Measurements from ENCODE around the gene MRPS18B.

MRPS18B gene

DNA sequence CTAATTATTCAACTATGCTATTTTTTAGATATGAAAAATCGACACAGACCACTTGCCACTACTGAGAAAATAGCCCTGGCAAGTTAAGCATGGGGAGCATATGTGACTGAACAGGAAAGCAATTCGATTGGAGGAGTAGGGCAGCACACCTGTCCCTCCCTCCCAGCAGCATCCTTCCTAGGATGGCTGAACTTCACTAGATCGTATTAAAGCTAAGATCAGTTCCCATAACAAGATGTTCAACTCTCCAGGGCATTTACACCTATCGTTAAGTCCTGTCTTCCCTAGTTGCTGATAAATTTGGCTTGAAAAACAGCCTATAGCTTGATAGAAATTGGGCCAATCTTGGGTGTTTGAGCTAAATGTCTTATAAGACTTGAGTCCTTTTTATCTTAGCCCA is 7.6 kb upstream of the MRPS18B start:
- no peak for DNase-seq

DNA sequence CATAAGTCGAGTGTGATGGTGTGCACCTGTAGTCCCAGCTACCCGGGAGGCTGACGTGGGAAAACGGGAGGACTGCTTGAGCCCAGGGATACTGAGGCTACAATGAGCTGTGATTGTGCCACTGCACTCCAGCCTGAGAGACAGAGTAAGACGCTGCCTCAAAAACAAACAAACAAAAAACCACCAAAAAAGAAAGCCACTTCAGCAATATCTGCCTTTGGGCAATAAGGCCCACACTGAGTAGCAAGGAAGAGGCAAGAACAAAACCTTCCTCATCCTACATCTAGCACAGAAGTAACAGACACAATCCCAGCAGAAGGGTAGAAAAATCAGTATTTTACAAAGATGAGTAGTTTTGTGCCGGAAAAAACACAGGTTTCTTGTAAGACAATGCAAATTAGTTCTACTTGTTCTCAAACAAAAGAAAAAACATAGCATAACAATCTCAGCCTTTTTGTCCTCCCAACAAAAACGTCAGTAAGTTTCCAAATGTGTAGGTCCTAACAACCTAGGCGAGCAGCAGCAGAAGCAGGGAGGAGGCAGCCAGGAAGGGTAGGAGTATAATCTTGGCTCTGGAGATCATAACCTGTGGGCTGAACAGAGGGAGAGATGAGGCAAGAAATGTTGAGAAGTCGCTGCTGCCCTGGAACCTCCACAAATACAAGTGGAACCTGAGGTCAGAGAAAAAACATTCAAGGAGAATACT is 6.3 kb upstream of the MRPS18B start:
- no peak for DNase-seq

DNA sequence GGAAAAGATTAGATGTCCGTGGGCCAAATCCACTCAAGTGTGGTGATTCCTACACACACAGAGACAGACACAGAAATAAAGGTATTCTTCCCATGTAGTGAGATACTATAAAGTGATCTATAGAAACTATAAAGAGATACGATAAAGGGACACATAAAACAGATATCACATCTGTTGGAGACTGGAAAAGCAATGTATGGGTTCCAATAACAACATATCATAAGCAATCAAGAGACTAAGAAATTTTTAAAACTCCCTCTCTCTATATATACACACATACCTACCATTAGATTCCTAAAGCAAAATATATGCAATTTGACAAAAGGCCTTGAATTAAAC is 5.8 kb upstream of the MRPS18B start:
- DNase-seq, result no peak

DNA sequence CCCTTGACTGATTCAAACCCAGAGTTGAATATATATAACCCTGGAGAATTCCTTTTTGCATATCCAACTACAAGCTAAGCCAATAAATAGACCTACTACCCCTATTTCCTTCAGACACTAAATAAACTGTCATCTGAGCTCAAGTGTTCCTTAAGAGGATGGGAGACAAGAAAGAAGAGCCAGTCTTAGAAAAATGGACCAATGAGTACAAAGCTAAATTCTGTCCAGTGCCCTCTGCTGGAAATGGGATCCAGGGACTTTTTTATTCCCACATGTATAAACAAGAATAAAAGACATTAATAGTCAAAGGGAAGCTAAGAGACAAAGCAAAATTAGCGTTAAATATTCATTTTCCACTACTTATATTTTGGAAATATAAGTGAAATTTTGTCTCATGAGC is 5.4 kb upstream of the MRPS18B start:
- DNase-seq, result no peak

DNA sequence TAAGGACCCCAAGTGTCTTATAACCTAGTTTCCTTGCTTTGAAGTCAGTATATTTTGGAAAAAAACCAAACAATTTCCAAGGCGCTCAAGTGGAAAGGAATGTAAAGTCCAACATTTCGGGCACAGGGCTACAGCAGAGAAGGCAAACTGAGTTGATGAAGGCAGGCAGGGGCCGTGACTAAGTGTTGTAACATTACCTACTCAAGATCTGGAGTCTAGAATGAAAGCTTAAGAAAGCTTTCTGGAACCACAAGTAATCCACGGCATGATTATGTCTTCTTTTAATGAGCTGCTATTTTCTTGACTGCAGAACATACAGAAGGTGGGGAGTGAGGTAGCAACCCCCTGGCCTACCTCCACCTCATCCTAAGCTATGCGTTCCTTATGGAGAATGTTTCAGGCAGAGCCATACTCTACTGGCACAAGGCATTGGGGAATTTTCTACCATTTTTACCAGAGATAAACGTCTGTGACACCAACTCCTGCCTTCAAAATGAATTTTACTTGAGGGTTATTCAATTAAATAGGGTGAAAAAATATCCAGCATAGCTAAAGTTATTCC is 4.9 kb upstream of the MRPS18B start:
- DNase-seq, result no peak

DNA sequence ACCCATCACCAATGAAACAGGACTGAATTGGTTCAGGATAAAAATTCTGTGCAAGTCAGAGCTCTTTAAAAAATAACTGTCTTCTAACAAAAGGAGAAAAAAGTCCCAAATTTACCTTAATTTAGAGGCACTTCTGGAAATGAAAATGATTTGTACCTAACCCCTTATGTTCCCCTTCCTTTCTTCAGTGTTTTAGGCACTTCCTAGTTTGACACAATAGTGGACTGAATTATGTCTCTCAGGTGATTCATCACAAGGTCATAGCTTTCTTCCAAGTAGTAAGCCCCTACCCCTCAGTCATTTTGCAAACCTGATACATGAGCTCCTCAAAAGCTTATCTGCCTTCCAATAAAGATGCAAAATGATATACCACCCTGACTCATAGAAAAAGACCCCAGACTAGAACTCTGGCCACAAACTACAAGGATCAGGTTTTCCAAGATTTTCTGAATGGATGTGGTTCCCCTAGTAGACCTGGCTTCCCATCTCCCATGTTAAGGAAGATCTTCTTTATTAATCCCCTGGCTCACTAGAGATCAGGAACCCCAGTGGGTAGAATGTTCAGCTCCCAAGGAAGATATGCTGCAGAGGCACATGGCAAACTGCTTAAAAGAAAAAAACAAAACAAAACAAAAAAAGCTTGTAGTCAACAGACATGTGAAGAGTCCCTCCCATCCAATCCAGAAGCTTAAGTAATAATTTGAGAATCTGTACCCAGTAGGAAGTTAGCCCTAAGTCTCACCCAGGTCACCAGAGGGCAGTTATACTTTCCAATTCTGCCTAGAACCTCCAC is 4.2 kb upstream of the MRPS18B start:
- no peak for DNase-seq

DNA sequence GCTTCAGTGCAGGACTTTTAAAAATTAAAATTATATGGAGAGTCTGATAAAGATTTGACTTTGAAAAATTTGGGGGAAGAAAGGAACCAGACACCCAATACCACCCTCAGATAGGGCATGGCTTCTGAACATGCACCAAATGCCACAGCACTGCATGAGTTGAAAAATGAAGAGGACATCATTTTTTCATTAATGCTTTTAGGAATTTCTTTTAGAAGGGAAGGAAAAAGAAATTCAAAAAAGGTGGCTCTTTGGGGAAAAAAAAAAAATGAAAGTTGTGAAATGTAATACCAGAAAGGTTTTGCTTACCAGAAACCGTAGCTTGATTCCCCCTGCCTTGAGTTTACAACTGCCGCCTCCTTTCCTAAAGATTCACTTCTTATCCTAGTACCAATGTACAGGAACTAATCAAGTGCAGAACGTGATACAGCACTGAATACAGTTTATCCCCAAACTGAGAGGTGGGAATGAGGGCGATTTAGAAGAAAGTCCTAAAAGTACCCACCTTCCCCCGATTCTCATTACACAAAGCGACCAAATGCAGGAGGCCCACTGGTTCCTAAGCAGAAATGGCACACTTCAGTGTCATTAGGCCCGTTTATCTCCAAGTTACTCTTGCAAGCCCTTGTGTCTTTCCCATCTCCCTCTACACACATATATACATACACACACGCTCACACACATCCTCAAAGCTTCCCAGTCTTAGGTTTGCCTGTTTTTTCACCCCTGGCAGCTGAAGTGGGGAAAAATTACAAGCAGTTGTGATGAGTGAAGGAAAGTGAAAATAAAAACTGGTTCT is 3.4 kb upstream of the MRPS18B start:
- no peak for DNase-seq

DNA sequence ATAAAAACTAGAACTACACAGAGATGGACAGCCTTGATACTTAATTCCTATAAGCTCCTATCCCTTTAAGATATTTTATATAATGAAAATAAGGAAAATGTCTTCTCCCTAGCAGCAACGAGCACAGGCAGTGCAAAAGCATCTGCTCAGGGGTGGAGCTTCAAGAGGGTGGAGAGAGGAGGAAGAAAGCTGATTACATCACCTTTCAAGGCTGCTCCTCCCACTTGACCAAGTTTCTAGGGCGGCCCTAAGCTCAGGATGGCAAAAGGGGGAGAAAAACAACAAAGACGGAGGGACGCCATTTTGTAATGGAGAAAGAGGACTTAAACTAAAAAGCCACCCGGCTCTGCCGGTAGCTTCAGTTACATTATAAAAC is 2.8 kb upstream of the MRPS18B start:
- peak; percentile 94 for DNase-seq

DNA sequence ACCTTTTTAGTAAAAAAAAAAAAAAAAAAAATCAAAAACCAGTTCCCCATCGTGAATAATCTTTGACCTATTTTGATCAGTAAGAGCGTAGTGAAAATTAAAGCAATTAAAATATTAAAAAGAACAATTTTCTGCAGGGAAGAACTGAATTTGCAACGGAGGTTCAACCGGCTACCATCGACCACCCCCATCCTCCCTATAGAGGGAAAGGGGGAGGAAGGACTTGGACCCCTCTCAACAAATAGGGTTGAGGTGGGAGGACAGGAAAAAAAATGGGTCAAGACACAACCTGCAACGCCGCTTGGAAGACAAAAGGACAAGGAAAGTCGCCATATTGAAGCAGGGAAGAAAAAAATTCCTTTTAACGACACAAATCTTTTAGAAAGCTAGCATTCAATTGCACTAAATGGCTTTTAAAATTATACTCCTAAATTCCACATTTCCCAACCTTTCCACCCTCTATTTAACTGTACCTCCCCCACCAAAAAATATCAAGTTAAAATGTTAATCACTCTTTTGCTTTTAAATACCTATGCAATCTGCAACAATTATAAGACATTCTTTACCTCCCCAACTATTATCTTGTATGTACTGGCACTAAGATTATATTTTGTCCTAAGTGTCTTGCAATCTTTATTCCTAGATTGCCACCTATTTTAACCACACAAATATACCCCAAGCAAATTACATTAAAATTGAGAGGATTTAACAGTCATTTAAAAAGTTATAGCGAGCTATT is 2.3 kb upstream of the MRPS18B start:
- DNase-seq, result peak; percentile 45

DNA sequence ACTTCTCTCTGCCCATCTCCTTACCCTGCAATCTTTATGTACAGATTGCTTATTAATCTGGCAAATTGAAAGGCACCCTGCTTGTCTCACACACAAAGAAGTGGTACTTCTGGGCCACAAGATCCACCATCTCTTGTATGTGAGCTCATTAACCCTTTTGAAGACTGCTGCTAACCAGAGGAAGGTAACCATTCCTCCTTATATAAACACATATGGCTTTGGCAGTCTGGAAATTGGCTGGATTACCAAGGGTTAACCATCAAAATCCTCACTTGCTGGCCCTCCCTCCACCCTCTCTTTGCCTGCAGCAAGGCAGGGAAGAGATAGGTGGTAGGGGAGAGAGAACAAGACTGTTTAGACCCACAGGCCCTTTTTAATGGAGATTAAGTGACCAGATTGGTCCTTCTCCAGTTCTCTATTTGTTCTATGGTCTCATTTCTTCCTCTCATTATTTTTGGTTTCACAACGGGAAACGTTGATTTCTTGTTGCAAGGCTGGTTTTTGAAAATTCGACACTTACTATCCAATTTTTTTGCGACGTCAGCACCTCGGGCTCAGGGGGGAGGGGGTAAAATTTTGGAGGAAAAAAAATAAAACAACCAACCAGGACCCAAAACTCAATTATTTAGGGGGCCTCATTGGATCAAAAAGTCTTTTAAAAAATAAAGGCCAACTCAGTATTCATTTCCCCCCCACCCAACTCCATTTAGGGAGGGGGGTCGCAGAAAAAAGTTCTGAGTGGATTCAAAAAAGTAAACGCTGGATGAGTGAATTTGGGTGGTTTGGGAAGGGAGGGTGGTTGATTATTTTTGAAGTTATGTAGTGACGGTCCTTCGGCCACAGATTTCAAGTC is 1.5 kb upstream of the MRPS18B start:
- DNase-seq, result peak; percentile 8

DNA sequence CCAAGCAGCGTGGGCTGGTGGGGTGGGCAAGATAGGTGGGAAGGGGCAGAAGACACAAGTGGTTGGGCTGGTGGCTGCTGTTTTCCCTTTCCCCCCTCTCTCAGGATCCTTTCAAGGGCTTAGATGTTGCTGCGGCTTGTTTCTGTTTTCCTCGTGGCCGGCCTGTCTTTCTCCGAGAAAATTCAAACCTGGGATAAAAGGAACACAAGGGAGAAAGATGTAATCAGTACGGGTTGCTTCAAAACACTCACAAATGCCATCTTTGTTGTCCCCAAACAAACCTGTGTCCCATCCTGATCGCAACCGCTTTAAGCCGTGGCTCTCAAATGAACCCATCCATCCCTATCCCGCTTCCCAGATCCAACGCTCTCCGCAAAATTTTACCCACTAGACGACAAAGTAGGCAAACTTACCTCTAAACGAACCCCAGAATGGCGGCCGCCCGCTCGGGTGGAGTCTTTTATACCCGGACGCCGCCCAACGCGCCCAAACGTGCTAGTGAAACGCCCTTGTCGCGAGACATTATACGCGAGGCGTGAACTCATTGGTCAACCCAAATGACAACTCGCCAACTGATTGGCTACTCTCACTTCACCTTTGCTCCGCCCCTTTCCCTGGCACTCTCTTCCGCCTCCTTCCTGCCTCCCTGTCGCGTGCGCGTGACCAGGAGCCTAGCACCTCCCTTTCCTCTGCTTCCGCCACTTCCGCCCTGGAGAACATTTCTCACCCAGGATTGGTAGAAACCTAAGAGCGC is 652 bp upstream of the MRPS18B start, which contains the start of gene PPP1R10:
Gene PPP1R10 (minus strand): TSS at position 433 of the 754 bp plus-strand sequence. CDS start 7,299 bp downstream, outside the sequence.
- DNase-seq, result peak; percentile 99

DNA sequence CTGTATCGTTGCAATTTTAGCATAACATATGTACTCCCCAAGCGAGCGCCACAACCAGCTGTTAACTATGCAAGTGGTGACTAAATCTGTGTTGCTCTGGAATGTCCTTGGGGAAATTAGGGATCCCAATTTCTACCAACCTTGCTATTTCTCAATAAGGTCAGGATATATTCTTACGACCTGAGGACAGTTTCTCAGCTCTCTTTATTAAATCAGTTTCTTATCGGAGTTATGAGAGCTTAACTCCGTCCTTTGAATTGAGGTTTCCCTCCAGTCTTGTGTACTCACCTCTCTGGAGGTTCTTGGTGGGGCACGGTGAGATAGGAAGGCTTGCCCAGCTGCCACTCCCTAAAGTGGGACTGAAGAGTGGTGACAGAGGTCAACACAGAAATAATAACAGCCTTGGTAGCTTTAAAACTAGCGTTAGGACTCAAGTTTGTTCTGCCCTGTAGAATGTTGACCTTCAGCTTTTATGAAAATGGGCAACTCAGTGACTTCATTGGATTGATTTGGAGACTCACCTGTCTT is 694 bp downstream of the MRPS18B start:
- no peak for DNase-seq

DNA sequence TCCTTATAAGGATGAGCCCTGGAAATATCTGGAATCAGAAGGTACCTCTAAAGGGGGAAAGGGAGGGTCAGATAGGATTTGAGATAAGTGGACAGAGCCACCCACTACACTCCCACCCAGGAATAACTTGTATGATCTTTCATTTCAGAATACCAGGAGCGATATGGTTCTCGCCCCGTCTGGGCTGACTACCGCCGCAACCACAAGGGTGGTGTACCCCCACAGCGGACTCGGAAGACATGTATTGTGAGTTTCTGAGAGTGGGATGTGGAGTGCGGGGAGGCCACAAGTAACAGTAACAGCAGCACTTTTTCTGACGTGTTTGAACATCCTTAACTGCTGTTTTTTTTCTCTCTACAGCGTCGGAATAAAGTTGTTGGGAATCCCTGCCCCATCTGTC is 1.9 kb downstream of the MRPS18B start:
- no peak for DNase-seq

DNA sequence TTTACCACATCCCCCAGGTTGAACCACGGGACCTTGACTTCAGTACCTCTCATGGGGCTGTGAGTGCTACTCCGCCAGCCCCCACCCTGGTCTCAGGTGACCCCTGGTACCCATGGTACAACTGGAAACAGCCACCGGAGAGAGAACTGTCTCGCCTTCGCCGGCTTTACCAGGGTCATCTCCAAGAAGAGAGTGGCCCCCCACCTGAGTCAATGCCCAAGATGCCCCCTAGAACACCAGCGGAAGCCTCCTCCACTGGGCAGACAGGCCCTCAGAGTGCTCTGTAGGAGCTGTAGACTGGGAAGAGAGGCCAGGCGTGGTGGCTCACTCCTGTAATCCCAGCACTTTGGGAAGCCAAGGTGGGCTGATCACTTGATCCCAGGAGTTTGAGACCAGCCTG is 7.9 kb downstream of the MRPS18B start:
- no peak for DNase-seq

DNA sequence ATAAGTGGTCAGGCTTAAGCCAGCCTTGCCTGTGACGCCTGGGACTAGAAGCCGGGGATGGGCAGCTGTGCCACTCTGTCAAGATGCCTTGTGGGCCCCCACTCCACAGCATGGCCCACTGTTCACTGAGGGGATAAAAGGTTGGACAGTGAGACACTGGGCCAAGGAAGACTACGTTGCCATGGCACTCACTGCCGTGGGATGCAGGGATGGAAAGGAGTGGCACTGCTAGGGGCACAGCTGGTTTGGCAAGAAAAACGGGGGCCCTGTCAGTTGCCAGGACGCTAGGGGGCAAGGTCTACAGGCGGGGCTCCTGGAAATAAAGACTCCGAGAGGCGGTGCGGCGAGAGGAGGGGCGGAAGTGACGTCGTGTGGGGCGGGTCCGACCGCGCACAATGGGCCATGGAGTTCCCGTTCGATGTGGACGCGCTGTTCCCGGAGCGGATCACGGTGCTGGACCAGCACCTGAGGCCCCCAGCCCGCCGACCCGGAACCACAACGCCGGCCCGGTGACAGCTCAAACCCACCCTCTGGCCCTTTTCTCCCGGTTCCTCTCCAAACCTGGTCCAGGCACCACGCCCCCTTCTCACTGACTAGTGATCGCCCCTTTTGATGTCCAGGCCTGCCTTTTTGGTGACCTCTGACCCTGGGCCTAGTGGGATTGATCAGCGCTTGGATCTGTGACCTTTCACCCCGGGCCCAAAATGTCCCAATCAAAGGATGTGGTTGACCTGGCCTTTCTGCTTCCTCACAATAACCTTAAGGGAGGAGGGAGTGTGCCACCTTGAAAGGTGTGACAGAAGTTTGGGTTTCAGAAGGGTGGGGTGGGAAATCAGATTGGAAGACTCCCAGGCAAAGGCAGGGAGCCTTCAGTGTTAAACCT is 9.1 kb downstream of the MRPS18B start, which contains the start of gene ATAT1:
Gene ATAT1 (plus strand): TSS at position 391 of the 883 bp plus-strand sequence.
- DNase-seq, result no peak

DNA sequence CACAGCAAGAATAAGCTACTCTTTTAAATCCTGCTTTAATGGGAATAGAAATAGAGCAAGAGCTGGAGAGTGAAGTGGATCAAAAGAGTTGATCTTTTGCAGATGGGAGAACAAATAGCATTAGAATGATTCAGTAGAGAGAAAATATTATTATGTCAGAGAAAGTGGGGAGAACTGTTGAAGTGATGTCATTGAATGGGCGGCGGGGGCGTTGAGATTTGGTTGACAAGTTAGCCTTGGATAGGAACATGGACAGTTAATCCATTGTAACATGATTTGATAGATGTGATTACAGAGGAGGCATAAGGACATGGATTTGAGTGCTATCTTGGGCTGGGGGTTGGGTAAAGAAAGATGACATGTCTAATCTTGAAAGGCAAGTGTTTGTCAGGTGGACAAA is 18.2 kb downstream of the MRPS18B start:
- no peak for DNase-seq

DNA sequence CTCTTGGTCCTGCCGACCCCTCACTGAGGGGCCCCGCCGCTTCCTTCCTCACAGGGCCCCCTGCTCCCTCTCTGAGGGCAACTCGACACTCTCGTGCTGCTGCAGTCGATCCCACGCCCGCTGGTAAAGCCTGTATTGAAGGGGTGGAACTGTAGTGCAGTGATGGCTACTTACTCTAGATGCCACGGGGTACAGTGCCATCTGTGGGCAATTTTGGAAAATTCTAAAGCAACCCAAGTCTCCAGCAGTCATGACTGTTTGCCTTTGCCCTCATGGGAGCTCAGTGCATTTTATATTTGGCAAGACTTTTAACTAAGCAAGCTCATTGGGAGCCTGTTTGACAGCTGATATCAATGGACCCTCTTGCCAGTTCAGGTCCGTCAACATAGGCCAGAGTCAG is 22.8 kb downstream of the MRPS18B start:
- DNase-seq, result no peak

DNA sequence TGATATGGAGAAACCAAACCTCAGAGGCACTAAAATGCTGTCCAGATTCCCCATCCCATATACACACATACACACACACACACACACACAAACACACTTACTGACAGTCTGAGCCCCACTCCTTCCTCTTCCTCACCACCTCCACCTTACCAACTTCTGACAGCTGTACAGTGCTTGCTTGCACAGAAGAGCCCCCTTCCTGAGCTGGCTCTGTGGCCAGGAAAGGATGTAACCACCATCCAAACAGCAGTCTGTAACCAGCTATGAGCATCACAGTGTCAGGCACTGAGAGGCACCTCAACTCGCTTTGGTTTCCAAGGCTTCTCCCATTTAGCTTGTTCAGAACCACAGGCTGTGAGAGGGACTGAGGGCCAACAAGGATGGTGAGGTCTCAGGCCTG is 23.4 kb downstream of the MRPS18B start:
- no peak for DNase-seq

DNA sequence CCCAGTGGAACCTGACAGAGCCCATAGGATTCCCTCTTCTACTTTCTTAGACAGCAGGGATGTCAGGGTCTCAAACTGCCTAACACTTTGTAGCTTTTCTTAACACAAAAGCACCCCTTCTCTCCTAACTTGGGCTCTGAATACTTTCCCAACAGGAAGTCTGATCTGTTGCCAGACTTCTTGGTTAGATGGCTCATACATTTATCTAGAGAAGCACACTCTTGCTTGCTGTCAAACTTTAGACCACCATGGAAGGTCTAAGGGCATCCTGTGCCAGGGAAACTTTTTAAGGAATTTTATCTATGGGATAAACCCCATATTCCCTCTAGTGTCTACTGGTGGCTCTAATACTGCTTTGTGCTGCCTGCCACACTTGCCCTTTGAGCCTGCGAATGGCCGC is 26.0 kb downstream of the MRPS18B start:
- DNase-seq, result no peak

DNA sequence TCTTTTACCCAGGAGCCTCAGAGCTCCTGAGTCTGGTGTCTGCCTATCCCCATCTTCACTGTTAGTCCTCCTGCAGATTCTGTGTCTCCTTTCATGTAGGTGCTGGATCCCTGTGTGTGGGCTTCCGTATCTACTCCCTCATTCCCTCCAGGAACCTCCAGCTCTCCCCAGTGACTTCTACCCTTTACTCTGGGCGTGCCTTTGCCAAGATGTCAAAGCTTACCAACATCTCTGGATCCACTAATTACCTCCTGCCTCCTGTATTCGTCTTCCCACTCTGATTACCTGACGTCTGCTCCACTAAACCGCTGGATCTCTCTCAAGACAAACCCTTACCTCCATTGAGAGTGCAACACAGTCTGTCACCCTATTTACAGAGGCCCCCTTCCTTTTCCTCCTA is 27.1 kb downstream of the MRPS18B start:
- DNase-seq, result no peak

Measured in GF-D8 (cell line).